NCI-H748 treated with DMSO at 0.1 percent for 48 hours (cell line): ENCODE measurements around the gene SIX3.

Experiments used
- DNase-seq: peaks from one replicate; lab custom pipeline; 2025; lab: John Stamatoyannopoulos, UW

The SIX3 gene

DNA sequence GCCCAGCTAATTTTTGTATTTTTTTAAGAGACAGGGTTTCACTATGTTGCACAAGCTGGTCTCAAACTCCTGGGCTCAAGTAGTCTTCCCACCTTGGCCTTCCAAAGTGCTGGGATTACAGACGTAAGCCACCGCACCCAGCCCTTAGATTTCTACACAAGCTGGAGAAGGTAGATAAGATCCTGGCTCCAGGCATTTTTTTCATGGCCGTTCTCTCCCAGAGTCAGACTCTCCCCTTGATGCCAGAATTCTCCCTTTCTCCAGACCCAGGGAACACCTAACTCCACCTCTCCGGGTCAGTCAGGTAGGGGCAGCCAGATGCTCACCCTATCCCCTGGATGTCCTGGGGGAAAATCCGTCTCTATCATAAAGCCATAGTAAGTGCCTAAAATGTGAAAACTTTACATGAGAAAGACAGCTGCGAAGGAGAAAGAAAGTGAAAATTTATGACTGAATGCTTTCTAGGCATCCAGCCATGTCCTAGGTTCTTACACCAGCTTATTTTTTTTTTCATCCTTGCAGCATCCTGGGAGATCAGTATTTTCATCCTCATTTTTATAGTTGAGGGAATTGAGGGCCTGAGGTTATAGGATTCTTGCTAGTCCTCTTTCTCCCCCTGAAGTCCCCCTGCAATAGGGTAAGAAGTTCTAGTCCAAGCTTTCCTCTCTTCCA, 16.3 kb downstream of the SIX3 start:
- no peak for DNase-seq

DNA sequence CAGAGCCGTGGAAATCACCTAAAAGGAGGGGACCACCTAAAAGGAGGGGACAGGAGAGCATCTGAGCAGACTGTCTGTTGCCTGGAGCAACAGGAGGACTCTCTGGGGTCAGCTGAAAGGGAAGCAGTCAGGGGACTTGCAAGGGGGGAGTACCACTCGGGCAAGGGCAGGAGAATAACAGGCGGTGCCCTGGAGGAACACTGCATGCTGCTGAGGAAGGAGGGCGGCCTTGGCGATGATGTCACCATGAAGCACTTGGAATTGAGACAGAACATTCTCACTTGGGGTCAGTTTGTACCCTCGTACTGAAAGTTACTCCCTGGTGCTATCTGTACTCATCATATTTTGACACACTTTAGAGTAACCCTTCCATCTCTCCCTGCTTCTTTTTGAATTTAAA, 18.4 kb downstream of the SIX3 start:
- DNase-seq = no peak

DNA sequence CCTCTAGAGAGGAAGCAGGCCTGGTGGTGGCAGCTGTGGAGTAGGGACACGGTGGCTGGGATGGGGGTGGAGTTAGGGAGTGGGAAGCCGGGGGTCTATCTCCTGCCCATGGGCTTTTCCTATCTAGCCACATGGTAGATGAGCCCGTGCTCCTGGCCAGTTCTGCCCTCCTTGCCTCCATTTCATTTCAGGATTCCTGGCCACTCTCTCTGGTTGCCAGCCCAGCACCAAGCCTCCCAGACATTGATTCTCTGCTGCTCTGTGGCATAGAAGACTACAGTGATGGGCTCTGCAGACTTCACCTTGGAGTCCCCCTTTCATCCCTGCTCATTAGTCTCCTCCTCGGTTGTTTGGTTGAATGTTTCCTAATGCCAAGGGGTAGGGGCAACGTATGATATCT, 19.4 kb downstream of the SIX3 start:
- no peak for DNase-seq

DNA sequence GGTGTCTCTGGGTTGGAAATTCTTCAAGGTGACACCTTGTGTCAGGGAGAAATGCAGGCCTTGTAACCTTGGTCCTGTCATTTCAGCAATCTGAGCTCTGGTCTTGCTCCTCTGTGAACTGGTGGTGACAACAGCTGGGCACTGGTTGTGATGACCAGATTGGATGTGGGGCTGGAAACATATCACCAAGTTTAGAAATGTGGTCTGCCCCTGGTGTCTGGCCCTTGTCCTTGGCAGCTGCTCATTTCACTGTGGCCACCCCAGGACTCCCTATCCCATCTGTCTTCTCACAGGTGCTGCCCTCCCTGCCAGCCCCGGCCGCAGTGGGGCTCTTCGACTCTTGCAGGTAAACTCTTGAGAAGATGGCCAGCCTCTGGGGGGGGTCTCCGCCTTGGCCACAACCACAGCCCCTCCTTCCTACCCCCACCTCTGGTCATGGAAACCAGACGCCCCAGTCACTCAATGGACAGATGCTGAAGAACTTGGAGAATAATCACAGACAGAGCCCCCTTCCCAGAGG, 20.7 kb downstream of the SIX3 start:
- DNase-seq = no peak

DNA sequence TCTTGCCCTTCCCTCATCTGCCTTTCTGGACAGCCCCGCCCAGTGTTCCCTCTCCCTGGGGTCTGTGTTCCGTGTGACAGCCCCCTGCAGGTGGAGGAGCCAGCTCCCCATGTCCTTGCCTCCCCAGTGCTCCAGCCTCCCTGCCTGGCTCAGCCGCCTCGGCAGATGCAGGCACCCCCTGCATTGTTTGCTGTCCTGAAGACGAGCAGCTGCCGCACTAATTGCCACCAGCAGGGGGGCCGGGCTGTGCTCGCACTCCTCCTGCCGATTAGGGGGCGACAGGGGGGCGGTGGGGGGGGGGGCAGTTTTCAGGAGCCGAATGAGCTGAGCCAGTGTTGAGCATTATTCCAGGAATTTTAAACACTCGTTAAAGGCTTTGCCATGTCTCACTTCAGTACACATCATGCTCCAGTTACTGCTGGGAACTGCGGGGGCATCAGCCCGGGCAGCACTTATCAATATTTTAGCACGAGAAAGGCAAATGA, 23.3 kb downstream of the SIX3 start:
- peak; percentile 26 for DNase-seq

DNA sequence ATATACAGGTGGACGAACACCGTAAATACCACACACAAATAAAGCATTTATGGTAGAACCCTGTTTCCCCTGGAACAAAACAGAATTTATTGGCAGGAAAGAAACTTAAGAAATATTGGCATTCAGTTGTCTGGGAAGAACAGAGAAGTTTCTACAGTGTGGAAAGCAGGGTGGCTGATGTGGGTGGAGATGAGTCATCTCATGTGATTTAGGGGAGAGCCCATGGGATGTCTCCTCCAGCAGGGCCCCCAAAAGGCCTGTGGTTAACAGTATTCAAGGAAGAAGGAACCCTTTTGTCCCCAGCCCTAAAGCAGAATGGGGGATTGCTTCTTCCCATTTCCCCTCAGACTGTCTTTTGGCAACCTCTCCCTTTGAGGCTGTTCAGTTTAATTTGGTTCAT, 24.2 kb downstream of the SIX3 start:
- DNase-seq = no peak

DNA sequence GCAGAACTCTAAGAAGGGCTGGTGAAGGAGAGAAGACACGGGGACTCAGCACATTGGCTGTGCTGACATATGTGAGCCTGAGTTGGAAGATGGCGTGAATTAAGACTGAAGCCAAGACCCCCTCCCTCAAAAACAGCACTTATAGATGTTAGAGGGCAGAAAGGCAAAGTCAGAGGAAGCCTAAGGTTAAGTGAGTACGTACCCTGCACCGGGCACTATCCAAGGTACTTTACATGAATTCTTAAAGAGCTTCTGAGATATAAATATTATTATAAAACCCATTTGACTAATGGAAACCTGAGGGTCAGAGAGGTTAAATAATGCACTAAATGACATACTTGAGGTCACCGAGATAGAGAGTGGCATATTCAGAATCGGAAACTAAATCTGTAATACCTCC, 25.6 kb downstream of the SIX3 start:
- DNase-seq = no peak

DNA sequence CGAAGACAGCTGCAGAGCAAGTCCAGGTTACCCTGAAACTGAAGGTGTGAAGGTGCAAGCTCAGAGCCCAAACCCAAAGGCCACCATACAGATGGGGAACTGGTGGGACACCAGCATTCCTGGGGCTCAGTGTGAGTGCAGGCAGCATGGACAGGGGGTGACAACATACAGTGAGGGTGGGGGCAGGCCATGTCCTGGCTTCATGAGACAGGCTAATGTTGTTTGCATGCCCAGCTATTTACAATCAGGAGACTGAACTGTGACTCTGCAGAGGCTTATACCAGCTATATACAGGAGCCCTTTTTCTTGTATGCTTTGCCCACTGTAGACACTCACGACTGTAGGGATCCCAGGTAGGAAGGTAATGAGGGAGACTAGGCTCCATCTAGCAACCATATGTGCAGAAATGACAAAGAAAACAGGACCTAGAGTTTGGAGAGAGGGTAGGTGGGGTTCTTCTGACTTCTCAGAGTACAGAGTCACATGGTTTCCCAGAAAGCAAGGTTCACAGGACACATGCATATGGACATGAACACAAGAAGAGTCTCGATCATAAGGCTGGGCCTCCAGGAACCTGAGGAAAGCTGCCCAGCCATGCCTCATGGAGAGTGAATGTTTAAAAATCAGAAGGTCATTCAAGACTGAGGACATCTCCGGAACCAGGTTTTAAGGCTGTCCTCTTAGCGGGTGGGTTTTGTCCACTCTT, 26.4 kb downstream of the SIX3 start:
- no peak for DNase-seq

DNA sequence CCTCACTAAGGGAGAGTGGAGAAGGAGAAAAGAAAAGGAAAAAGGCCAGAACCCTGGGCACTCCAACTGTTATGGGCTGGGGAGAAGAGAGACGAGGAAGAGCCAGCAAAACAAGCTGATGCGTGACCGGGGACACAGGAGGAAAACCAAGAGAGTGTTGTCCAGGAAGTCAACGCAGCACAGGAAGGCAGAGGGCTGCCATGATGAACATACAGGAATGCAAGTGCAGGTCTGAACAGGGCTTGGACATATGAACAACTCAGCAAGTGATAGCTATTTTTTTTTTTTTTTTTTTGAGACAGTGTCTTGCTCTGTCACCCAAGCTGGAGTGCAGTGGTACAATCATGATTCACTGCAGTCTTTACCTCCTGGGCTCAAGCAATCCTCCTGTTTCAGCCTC, 28.4 kb downstream of the SIX3 start:
- DNase-seq = no peak

DNA sequence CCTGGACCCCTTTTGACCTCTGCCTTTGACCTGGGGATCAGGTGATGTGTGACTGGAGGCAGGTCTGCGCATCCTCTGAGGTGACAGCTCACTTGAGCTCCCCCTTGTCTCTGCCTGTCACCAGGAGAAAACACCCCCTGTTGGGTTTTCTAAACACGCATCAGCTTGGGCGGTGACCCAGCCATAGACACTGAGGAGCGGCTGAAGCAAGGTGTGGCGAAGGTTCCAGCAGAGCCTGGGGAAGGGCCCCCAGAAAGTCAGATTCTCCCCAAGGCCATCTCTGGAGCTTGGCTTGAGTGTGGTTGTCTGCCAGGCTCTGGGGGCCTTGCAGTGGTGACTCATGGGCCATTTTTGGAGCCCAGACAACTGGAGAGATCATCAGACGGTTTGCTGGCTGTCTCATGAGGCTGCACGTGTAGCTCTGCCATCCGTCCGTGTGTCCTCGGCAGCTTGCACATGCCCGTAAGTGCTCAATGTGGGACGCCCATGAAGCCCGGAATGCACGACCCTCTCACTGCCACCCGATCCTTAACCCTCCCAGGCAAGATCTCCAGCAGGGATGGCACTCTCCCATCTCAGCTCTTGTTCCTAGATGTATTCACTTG, 29.4 kb downstream of the SIX3 start:
- DNase-seq = no peak

DNA sequence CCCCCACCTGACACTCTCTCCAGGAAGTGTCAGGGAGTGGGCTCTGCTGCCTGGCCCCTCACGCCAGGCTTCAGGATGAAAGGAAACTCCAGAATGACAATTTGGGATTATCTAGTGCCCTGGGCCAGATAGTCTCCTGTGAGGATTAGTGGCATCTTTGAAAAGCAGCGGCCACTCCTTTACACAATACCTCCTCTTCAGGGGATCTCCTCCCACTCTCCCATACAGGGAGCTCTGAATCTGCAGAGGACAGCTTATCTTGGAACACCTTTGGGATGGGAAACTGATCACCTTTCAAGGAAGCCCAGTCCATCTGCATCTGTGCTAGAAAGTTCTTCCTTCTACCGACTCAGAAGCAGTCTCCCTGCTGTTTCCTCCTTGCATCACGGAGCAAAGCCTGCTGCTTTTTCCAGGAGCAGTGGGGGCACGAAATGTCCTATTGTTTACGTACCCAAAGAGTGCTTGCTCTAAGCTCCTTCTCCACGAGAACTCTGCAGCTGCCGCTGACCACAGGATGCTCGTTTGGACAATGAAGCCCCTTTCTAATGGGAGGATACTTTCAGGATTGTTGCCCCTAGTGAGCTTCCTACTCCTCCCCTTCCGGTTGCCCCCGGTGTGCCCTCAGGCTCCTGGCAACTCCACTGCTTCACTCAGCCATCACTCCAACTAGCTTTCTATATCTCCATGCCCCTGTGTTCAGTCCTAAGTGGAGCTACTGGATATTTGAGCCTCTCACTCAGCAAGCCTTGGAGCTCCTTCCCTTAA, 31.5 kb downstream of the SIX3 start:
- DNase-seq = peak; percentile 3

DNA sequence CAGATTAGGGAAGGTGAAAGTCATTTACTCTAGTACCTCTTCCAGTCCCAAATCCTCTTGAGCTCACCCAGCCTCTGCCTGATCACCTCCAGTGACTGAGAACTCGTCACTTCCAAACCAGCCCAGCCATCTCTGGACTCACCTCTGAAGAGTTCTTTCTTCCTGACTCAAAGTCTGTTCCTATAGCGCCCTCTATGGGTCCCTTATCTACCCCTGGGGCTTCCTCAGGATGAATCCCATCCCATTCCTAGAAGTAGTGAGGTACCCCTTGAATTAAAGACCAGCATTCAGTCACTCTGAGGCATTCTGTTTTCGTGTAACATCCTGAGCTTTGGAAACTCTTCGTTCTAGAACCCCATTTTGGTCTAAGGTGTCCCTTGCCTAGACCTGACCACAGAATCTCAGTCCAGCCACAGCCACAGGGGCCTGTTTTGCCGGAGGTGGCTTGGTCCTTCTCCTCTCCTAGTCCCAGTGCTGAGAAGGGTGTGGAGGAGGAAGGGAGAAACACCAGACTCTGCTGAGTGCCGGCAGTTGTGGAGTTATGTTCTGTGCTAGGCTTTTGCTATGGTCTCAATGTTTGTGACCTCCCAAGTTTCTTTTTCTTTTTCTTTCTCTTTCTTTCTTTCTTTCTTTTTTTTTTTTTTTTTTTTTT, 32.7 kb downstream of the SIX3 start:
- peak; percentile 52 for DNase-seq

DNA sequence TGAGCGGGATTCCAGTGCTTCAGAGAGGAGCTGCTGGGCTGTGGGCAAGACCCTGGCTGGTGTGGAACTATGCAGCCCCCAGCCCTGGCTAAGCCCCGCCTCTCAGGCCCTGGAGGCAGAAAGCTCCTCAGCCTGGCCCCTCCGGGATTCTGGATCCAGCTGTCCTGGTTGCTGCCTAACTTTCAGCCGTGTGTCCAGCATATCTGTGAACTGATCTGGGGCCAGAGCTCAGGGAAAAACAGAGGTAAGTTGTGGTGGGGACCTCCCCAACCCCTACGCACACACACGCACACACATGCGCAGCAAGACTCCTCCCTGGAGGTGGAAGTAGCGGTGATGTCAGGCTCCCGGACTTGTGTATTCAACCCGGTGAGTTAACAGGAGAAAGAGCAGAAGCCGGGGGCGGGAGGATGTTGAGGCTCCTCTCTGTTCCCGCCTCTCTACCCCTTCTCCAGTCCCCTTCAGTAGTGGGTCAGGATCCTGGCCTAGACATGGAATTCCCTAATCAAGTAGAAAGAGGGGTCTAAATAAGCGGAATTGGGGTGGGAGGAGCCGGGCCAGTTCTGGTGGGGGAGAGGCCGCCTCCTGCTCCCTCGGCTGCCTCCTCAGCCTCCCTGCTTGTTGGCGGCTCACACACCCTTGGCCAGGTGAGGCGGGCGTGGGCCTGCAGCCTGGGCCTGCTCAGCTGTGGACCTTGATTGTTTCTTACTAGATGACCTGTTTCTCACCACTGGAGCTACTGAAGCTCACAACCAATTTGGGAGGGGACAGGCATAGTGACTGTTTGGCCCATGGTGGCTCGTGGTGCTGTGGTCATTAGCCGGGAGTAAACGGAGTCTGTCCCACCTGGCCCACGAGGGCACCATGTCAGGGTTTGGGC, 34.3 kb downstream of the SIX3 start:
- no peak for DNase-seq

DNA sequence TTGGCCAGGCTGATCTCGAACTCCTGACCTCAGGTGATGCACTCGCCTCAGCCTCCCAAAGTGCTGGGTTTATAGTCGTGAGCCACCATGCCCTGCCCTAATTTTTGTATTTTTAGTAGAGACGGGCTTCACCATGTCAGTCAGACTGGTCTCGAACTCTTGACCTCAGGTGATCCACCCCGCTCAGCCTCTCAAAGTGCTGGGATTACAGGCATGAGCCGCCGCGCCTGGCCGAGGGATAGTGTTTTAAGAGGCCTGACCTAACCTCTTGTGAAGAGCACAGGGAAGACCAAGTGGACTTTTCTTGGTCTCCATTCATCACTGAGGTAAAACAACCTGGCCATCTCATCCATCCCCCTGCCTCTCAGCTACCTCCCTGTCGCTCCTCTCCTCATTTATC, 38.1 kb downstream of the SIX3 start:
- DNase-seq = no peak

DNA sequence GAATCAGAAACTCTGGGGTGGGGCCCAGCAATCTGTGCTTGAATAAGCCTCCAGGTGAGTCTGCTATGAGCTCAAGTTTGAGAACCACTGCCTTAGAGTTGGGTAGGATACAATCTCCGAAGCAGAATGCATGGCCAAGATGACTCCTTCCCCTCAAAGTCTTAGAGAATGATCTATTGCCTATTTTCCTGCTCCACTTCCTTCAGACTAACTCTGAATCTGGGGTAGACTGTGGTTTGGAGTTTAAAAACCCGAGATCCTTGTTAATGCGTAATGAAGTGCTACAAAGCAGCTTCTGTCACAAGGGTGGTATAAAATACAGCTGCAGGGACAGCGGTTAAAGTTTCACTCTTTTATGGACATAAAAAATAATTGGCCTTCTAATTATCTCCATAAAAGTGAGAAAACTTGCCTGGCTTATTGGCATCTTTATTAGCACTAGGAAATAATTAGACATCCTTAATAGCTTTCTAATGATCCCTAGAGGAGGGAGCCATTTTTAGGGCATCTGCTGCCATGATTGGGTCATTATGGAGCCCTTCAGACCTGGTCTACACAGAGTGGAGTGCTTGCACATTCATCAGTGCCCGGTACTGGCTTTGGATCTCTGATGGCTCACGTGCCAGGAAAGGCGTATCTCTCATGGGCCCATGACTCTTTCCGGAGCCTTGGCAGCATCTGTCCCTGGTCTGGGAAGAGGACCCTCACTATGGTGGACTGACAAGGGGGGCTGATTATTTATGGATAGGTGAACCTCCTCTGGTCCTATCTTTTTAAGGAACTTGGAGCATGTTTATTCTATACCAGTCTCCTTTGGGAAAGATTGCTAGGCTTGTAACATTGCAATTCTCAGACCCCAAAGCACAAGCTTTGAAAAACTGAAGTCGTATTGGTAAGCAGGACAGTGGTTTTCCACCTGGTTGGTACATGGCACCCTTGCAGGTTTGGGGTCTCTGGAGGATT, 39.5 kb downstream of the SIX3 start:
- no peak for DNase-seq

DNA sequence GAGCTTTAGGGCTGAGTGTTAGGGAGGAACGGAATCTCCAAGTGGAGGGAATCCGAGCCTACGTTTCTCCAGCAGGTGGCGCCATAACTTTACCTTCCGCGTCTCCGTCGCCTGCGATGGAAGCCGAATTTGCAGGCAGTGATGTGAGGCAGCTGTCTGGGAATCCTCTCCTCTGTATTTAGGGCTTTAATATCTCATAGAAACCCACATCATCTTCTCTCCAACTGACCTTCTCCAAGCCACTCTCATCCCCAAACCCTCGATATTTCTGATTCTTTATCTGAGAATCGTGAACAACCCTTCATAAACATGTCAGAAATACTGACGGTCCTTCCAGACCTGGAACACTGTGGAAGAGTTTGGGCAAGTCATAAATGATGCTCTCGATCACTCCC, 40.2 kb downstream of the SIX3 start:
- peak; percentile 67 for DNase-seq

DNA sequence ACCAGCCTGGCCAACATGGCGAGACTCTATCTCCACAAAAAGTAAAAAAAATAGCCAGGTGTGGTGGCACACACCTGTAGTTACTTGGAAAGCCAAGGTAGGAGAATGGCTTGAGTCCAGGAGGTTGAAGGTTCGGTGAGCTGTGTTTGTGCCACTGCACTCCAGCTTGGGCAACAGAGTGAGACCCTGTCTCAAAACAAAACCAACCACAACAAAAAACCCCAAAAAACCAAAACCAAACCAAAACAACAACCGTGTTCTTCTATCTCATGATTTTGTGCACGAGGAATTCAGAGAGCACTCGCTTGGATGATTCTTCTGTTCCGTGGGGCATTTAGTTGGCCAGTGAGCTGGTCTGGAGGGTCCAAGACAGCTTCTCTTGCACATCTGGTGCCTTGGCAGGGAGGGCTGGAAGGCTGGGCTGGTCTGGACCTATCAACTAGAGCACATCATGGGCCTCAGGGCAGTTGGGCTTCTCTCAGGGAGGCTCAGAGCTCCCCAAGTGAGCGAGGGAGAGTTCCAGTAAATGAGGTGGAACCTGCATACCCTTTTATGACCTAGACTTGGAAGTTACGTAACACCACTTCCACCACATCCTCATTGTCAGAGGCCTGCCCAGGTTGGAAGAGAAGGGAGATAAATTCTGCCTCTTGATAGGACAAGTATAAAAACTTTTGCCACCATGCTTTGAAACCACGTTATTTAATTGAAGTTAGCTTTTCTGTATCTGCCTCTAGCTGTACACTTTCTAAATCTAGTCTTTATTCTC, 42.5 kb downstream of the SIX3 start:
- no peak for DNase-seq

DNA sequence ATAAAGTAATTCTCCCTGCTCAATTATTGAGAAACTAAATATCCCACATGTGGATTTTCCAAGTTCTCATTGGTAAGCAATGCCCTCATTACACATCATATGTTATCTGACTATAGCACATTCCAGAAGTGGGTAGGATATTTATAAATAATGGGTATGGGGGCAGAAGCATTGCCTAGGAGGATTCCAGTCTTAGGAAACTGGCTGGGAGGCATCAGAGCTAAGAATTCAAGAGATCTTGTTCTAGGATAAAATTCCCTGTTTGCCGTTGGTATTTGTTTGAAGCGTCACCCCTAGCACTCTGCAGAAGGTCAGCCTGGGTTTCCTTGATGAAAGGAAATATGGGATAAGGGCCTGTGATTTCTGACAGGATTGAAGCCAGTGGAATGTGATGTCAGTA, 47.7 kb downstream of the SIX3 start:
- no peak for DNase-seq

DNA sequence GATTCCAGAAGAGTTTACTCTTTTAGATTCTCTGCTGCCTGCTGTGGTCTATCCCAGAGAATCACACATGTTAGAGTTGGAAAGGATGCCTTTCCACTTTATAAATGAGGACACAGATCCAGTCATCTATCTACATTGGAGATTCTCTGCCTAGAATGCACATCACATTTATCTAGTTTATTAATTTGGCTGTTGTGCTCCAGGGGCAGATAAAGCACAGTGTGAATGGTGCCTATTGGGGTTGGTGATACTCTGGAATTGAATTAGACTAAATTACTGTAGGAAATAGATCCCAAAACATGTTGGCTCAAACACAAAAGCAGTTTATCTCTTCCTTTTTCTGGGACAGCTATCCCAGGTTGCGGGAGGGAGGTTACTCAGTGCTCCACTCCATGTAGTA, 52.9 kb downstream of the SIX3 start:
- DNase-seq = no peak
